NCI-H82 treated with DMSO at 0.1 percent for 48 hours (cell line): ENCODE results near the gene GOLGA6L24.
"Not testable (repeated sequence)": the region's sequence is repeated elsewhere in the genome, so short reads cannot be mapped to it uniquely, and the experiment has no call there.

Experiments
- DNase-seq: peaks from one replicate; lab custom pipeline; 2025; ENCODE audit not compliant: unreplicated experiment; lab: John Stamatoyannopoulos, UW

The GOLGA6L24 gene

GRCh38 chr15:28357984-28358383 lies at the start of gene GOLGA6L24:
TSS of gene GOLGA6L24 (minus strand) at chr15:28358084. CDS start at chr15:28358023, 61 bp downstream.
- DNase-seq = not testable (repeated sequence)

GRCh38 chr15:28402774-28403435 lies 45.0 kb upstream of the GOLGA6L24 start:
- not testable (repeated sequence) for DNase-seq

GRCh38 chr15:28396022-28396421 lies 38.1 kb upstream of the GOLGA6L24 start:
- DNase-seq = not testable (repeated sequence)

GRCh38 chr15:28380053-28380452 lies 22.2 kb upstream of the GOLGA6L24 start:
- DNase-seq = not testable (repeated sequence)

- DNase-seq = not testable (repeated sequence)
Observed at GRCh38 chr15:28378364-28378763, 20.5 kb upstream of the GOLGA6L24 start, which contains the start of gene GOLGA8F. TSS of gene GOLGA8F (plus strand) at chr15:28378664. CDS start at chr15:28378762, 98 bp downstream.

- not testable (repeated sequence) for DNase-seq
Observed at GRCh38 chr15:28365502-28365901, 7.6 kb upstream of the GOLGA6L24 start.

- DNase-seq = not testable (repeated sequence)
Observed at GRCh38 chr15:28322129-28322588, 35.7 kb downstream of the GOLGA6L24 start, which contains the start of gene HERC2. TSS of gene HERC2 (minus strand) at chr15:28322179. CDS start at chr15:28321433, 746 bp downstream.

GRCh38 chr15:28321358-28322078 lies 36.4 kb downstream of the GOLGA6L24 start:
- not testable (repeated sequence) for DNase-seq

GRCh38 chr15:28319725-28320124 lies 38.2 kb downstream of the GOLGA6L24 start:
- not testable (repeated sequence) for DNase-seq

GRCh38 chr15:28318828-28319227 lies 39.1 kb downstream of the GOLGA6L24 start:
- DNase-seq = not testable (repeated sequence)

- DNase-seq = not testable (repeated sequence)
Observed at GRCh38 chr15:28318122-28318521, 39.8 kb downstream of the GOLGA6L24 start.

- not testable (repeated sequence) for DNase-seq
Observed at GRCh38 chr15:28316958-28317357, 40.9 kb downstream of the GOLGA6L24 start.

- DNase-seq = not testable (repeated sequence)
Observed at GRCh38 chr15:28310454-28310853, 47.4 kb downstream of the GOLGA6L24 start.

- not testable (repeated sequence) for DNase-seq
Observed at GRCh38 chr15:28308718-28309117, 49.2 kb downstream of the GOLGA6L24 start.
